ENCODE measurements around the gene HOPX. TPM values are rescaled to one million over a fixed set of nuclear protein-coding genes. Genes with fewer than 3 reads are reported as not detected.

Gene HOPX
- total RNA-seq (2022; extraction: Qiagen RNA extraction; ENCODE audit: low read depth): not detected in 5 replicates

GRCh38 chr4:56681158-56681852, at the start of gene HOPX:
HOPX (minus strand) TSS chr4:56681296; CDS start chr4:56657816, 23,480 bp downstream.

Other genes starting within 250 kb of the HOPX start
- 13.0 to 19.3 TPM (median 16.3 TPM) in 5 replicates for gene PPAT, start 245.7 kb downstream of the HOPX start, total RNA-seq (2022; extraction: Qiagen RNA extraction; ENCODE audit: low read depth)
- 126 to 145 TPM (median 136 TPM) in 5 replicates for gene PAICS, start 245.0 kb downstream of the HOPX start, total RNA-seq (2022; extraction: Qiagen RNA extraction; ENCODE audit: low read depth)
- 43.5 to 55.8 TPM (median 49.0 TPM) in 5 replicates for gene SRP72, start 213.7 kb downstream of the HOPX start, total RNA-seq (2022; extraction: Qiagen RNA extraction; ENCODE audit: low read depth)
- not detected in 5 replicates for gene ARL9, start 175.5 kb downstream of the HOPX start, total RNA-seq (2022; extraction: Qiagen RNA extraction; ENCODE audit: low read depth)
- gene SPINK2, start 140.4 kb upstream of the HOPX start, total RNA-seq (2022; extraction: Qiagen RNA extraction; ENCODE audit: low read depth): 0.49 TPM in 1 of 5 replicates, not detected in the others
- gene REST, start 226.6 kb upstream of the HOPX start, total RNA-seq (2022; extraction: Qiagen RNA extraction; ENCODE audit: low read depth): 6.1 to 8.8 TPM (median 7.9 TPM) in 5 replicates

Measured in A549 treated with GW870086 at 1 μM for 4 hours (cell line).